SU-DHL-6 (cell line): ENCODE data around the gene DGKK.

Experiments used
- H2AFZ ChIP-seq: fragments of 200-600 bp; sonication (generic); 2 replicates; pipeline ENCODE4 v1.6.1; 2014; ENCODE audit warnings: low read depth, mild to moderate bottlenecking, moderate library complexity, mixed read lengths, antibody characterized with exemption, low read length; ENCODE audit not compliant: severe bottlenecking
- H3F3A ChIP-seq: fragments of 200-600 bp; shearing (Covaris generic); 2 replicates; pipeline ENCODE4 v1.6.0; 2016; ENCODE audit warnings: antibody characterized with exemption, mild to moderate bottlenecking; ENCODE audit not compliant: insufficient read depth
- H3K27ac ChIP-seq: fragments of 200-600 bp; sonication (generic); 2 replicates; pipeline ENCODE4 v1.5.1; 2016; ENCODE audit warnings: low read depth, mild to moderate bottlenecking, low read length, moderate library complexity, mixed read lengths
- H3K27me3 ChIP-seq: fragments of 200-600 bp; sonication (generic), shearing (Covaris generic); 2 replicates; pipeline ENCODE4 v1.6.0; 2014; ENCODE audit warnings: mild to moderate bottlenecking, low read length
- H3K36me3 ChIP-seq: fragments of 200-600 bp; sonication (generic); 2 replicates; pipeline ENCODE4 v1.6.1; 2014; ENCODE audit warnings: mild to moderate bottlenecking, low read length, mixed read lengths
- H3K4me2 ChIP-seq: fragments of 300-600, 200-600 bp; shearing (Covaris generic), sonication (generic); 2 replicates; pipeline ENCODE4 v1.6.0; 2014; ENCODE audit warnings: low read length, low read depth, mild to moderate bottlenecking; ENCODE audit not compliant: poor library complexity, severe bottlenecking
- H3K4me3 ChIP-seq: fragments of 200-600 bp; sonication (generic); 2 replicates; pipeline ENCODE4 v1.5.1; 2014; ENCODE audit warnings: antibody characterized with exemption, low read length, mild to moderate bottlenecking, mixed read lengths; ENCODE audit not compliant: insufficient read depth, poor library complexity, severe bottlenecking
- H3K79me2 ChIP-seq: fragments of 200-600 bp; sonication (generic); 2 replicates; pipeline ENCODE4 v1.6.1; 2014; ENCODE audit warnings: mild to moderate bottlenecking, low read length, moderate library complexity; ENCODE audit not compliant: insufficient read depth
- H3K9ac ChIP-seq: fragments of 200-600 bp; sonication (generic); 2 replicates; pipeline ENCODE4 v1.7.0; 2014; ENCODE audit warnings: mild to moderate bottlenecking, low read length
- H3K9me2 ChIP-seq: fragments of 200-600 bp; sonication (generic); replicated peaks from 2 replicates; pipeline ENCODE4 v1.6.1; 2014; ENCODE audit warnings: low read length; ENCODE audit not compliant: insufficient read depth
- H3K9me3 ChIP-seq: fragments of 200-600 bp; sonication (generic); 2 replicates; pipeline ENCODE4 v1.6.1; 2014; ENCODE audit warnings: low read length, mixed read lengths; ENCODE audit not compliant: insufficient read depth
- H4K20me1 ChIP-seq: fragments of 200-600 bp; sonication (generic); 2 replicates; pipeline ENCODE4 v1.6.1; 2014; ENCODE audit warnings: low read depth, mild to moderate bottlenecking, antibody characterized with exemption, low read length, moderate library complexity, mixed read lengths
- EZH2phosphoT487 ChIP-seq: fragments of 200-600 bp; sonication (generic), shearing (Covaris generic); conservative IDR thresholded peaks from 2 replicates; pipeline ENCODE4 v1.6.1; 2018; ENCODE audit warnings: mild to moderate bottlenecking, antibody characterized with exemption, low read length, moderate library complexity, mixed read lengths
- TF ChIP-seq, protein P1 (sequence below): fragments of 200-600 bp; sonication (generic); IDR thresholded peaks from one replicate; pipeline ENCODE4 v1.5.1; 2017; ENCODE audit warnings: antibody characterized with exemption, mild to moderate bottlenecking, low read length, moderate library complexity; ENCODE audit not compliant: insufficient read depth, poor library complexity, severe bottlenecking

DGKK gene

DNA sequence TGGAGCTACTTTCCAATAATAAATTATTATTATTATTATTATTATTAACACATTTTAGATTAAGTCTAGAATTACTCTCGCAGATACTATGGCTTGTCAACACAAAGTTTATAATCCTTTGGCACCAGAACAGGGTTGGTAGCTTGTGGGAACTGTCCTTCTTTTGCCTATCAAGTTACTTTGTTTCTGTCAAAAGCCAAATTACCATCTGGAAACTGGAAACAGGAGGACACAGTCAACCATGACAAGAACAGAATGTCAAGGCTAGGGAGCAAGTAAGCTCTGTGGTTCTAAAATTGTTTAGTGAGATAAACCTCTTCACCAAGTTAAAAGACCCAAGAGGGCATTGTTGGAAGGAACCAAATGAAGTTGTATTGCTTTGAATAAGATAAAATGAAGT is 42.5 kb downstream of the DGKK start:
- Histone ChIP-seq H2AFZ (no peak overlapping the region), H3K36me3 (no peaks in the 10 kb centered on the region), H3K27ac (no peak overlapping the region), H3K9me2 (no peaks in the 10 kb centered on the region), H3K9me3 (no peaks in the 10 kb centered on the region), H3K4me2 (no peak overlapping the region), H3K4me3 (no peak overlapping the region), H3K79me2 (no peaks in the 10 kb centered on the region), H3K9ac (no peak overlapping the region), H3K27me3 (no peaks in the 10 kb centered on the region), H4K20me1 (no peaks in the 10 kb centered on the region), H3F3A (no peaks in the 10 kb centered on the region)
- TF ChIP-seq EZH2phosphoT487: no peak
- TF ChIP-seq, protein P1, sequence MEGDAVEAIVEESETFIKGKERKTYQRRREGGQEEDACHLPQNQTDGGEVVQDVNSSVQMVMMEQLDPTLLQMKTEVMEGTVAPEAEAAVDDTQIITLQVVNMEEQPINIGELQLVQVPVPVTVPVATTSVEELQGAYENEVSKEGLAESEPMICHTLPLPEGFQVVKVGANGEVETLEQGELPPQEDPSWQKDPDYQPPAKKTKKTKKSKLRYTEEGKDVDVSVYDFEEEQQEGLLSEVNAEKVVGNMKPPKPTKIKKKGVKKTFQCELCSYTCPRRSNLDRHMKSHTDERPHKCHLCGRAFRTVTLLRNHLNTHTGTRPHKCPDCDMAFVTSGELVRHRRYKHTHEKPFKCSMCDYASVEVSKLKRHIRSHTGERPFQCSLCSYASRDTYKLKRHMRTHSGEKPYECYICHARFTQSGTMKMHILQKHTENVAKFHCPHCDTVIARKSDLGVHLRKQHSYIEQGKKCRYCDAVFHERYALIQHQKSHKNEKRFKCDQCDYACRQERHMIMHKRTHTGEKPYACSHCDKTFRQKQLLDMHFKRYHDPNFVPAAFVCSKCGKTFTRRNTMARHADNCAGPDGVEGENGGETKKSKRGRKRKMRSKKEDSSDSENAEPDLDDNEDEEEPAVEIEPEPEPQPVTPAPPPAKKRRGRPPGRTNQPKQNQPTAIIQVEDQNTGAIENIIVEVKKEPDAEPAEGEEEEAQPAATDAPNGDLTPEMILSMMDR: no peak

GRCh38 chrX:50407976-50408375 is 62.6 kb downstream of the DGKK start:
- Histone ChIP-seq H3K27ac (no peak overlapping the region), H3K9me2 (no peaks in the 10 kb centered on the region), H3K36me3 (no peaks in the 10 kb centered on the region), H3K4me2 (no peak overlapping the region), H3K27me3 (no peaks in the 10 kb centered on the region), H3K4me3 (no peak overlapping the region), H3K79me2 (no peaks in the 10 kb centered on the region), H3K9me3 (no peaks in the 10 kb centered on the region), H3K9ac (no peak overlapping the region), H3F3A (no peaks in the 10 kb centered on the region), H2AFZ (no peak overlapping the region), H4K20me1 (no peaks in the 10 kb centered on the region)
- TF ChIP-seq EZH2phosphoT487: no peak
- TF ChIP-seq, protein P1: no peak

DNA sequence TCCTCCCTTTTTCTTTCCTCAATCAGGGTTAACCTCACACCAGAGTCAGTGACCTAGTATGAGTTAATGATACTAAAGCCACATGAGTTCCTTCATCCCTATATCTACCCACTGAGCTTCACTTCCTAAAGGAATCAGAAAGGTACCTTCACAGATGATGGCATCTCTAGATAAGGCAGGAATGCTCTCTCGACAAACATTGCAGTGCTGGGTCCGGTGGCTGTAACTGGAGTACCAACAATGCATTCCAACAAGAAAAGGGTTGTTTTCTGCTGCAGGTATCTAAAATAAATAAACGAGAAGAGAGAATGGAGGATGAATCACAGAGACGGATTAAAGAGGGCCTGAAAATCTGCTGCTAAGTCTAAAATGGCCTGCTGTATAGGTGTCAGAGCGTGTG is 66.7 kb downstream of the DGKK start:
- Histone ChIP-seq H4K20me1 (no peaks in the 10 kb centered on the region), H3K36me3 (no peaks in the 10 kb centered on the region), H3K27me3 (no peaks in the 10 kb centered on the region), H3K4me3 (no peak overlapping the region), H3K9me2 (no peaks in the 10 kb centered on the region), H3K9me3 (no peaks in the 10 kb centered on the region), H3K79me2 (no peaks in the 10 kb centered on the region), H3K27ac (no peak overlapping the region), H3K9ac (no peak overlapping the region), H2AFZ (no peak overlapping the region), H3K4me2 (no peak overlapping the region), H3F3A (no peaks in the 10 kb centered on the region)
- no peak for TF ChIP-seq EZH2phosphoT487
- TF ChIP-seq, protein P1: no peak

DNA sequence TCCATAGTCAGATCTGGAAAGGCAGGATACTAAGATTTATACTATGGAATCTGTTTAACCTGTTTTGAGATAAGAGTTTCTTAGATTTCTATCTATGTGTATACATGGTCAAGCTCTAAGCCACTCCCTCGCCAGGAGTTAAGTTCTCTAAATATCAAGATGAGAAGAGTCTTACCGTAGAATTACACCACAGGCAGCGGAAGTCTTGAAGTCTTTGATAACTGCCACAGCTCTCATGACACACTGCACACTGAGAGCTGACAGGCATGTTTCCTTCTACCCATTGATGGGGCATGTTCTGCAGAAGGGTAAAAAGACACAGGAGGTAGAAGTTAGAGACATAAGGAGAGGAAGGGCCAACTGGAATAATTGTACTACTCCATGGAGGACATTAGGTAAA is 67.7 kb downstream of the DGKK start:
- H3K9ac ChIP-seq: no peak overlapping the region
- no peak overlapping the region for H3K4me3 ChIP-seq
- H2AFZ ChIP-seq: no peak overlapping the region
- H3K27me3 ChIP-seq: no peaks in the 10 kb centered on the region
- H3K27ac ChIP-seq: no peak overlapping the region
- no peaks in the 10 kb centered on the region for H3K79me2 ChIP-seq
- no peaks in the 10 kb centered on the region for H3F3A ChIP-seq
- no peaks in the 10 kb centered on the region for H3K36me3 ChIP-seq
- no peaks in the 10 kb centered on the region for H4K20me1 ChIP-seq
- TF ChIP-seq EZH2phosphoT487: no peak
- TF ChIP-seq, protein P1: no peak
- no peaks in the 10 kb centered on the region for H3K9me2 ChIP-seq
- no peak overlapping the region for H3K4me2 ChIP-seq
- no peaks in the 10 kb centered on the region for H3K9me3 ChIP-seq
